H1 (cell line): ENCODE results near the gene RPTOR. TPM values are rescaled to one million over a fixed set of nuclear protein-coding genes. Genes with fewer than 3 reads are reported as not detected.

Experiments
- CTCF ChIA-PET: fragments of 300-600 bp; sonication (Branson Sonifier 250); formaldehyde crosslinking; loops from one replicate; lab custom pipeline; 2021; ENCODE audit not compliant: partially characterized antibody; lab: Charles Lee
- POLR2A ChIA-PET: fragments of 300-600 bp; sonication (Branson Sonifier 250); formaldehyde crosslinking; loops from one replicate; lab custom pipeline; 2021; ENCODE audit warnings: inconsistent platforms; ENCODE audit not compliant: partially characterized antibody; lab: Charles Lee
- DNase-seq, 2 experiments: peaks; one replicate each; pipeline versions ENCODE4 v3.0.0 to v3.0.0-alpha.2; 2010 to 2022; ENCODE audit warnings: low spot score in 2 of 2, low read depth in 1 of 2, mixed read lengths in 1 of 2
- FAIRE-seq: peaks from 2 replicates; lab custom pipeline; 2011; peaks lifted over from hg19 to GRCh38; lab: Jason Lieb, UNC
- H2AFZ ChIP-seq: 2 replicates; pipeline ENCODE4 v1.8.1; 2012; ENCODE audit warnings: low read length, inconsistent platforms
- H2AK5ac ChIP-seq: 2 replicates; pipeline ENCODE4 v1.6.1; 2013; ENCODE audit warnings: low read depth, low read length
- H2BK120ac ChIP-seq: replicated peaks from 2 replicates; pipeline ENCODE3; 2013; ENCODE audit warnings: low read depth, low read length, inconsistent platforms
- H2BK12ac ChIP-seq: 2 replicates; pipeline ENCODE4 v1.6.1; 2013; ENCODE audit warnings: low read depth, low read length
- H2BK15ac ChIP-seq: 2 replicates; pipeline ENCODE4 v1.6.1; 2013; ENCODE audit warnings: low read length
- H2BK20ac ChIP-seq: 2 replicates; pipeline ENCODE4 v1.6.1; 2013; ENCODE audit warnings: low read length
- H2BK5ac ChIP-seq: 2 replicates; pipeline ENCODE4 v1.6.1; 2013; ENCODE audit warnings: low read depth, low read length
- H3K14ac ChIP-seq: 2 replicates; pipeline ENCODE4 v1.6.1; 2013; ENCODE audit warnings: inconsistent platforms; ENCODE audit not compliant: insufficient read length
- H3K18ac ChIP-seq: 2 replicates; pipeline ENCODE4 v1.6.1; 2013; ENCODE audit warnings: low read length; ENCODE audit errors: extremely low read depth
- H3K23ac ChIP-seq: 2 replicates; pipeline ENCODE4 v1.6.1; 2013; ENCODE audit warnings: inconsistent platforms; ENCODE audit not compliant: insufficient read length
- H3K23me2 ChIP-seq: 2 replicates; pipeline ENCODE4 v1.6.1; 2013; ENCODE audit warnings: low read depth, low read length
- H3K27ac ChIP-seq: 2 replicates; pipeline ENCODE4 v1.6.1; 2011; ENCODE audit warnings: low read depth, low read length, inconsistent platforms
- H3K27me3 ChIP-seq, 4 experiments: replicated peaks in 1 of 4; 1 replicate in 1 of 4; 2 replicates in 3 of 4; pipeline versions ENCODE4 v1.6.1 to v1.8.1; 2011 to 2013; ENCODE audit warnings: low read length in 3 of 4, mild to moderate bottlenecking in 3 of 4, inconsistent platforms in 2 of 4, mixed read lengths in 2 of 4, moderate library complexity in 1 of 4; ENCODE audit not compliant: control insufficient read depth in 3 of 4, insufficient read depth in 3 of 4; ENCODE audit errors: extremely low read depth in 1 of 4
- H3K36me3 ChIP-seq, 4 experiments: 2 replicates each; pipeline versions ENCODE4 v1.6.1 to v1.8.1; 2011 to 2013; ENCODE audit warnings: mild to moderate bottlenecking in 4 of 4, low read length in 3 of 4, moderate library complexity in 2 of 4, control low read depth in 1 of 4, inconsistent platforms in 1 of 4; ENCODE audit not compliant: insufficient read depth in 4 of 4, control insufficient read depth in 2 of 4
- H3K4ac ChIP-seq: replicated peaks from 2 replicates; pipeline ENCODE3; 2013; ENCODE audit warnings: low read length, low read depth, mixed read lengths, inconsistent platforms; ENCODE audit not compliant: insufficient read length
- H3K4me1 ChIP-seq, 4 experiments: replicated peaks in 1 of 4; 1 replicate in 1 of 4; 2 replicates in 3 of 4; pipeline versions ENCODE4 v1.6.1 to v1.8.1; 2011 to 2013; ENCODE audit warnings: low read length in 3 of 4, inconsistent platforms in 2 of 4, mixed read lengths in 1 of 4; ENCODE audit not compliant: insufficient read depth in 4 of 4, control insufficient read depth in 3 of 4
- H3K4me2 ChIP-seq, 2 experiments: 2 replicates each; pipeline versions ENCODE4 v1.6.1 to v1.8.1; 2011 to 2013; ENCODE audit warnings: low read depth in 2 of 2, low read length in 2 of 2, control low read depth in 1 of 2, inconsistent platforms in 1 of 2, mild to moderate bottlenecking in 1 of 2; ENCODE audit not compliant: insufficient read depth in 1 of 2
- H3K4me3 ChIP-seq, 4 experiments: fragments of 200-600, 300-600 bp in 1 of 4; sonication (generic), shearing (Covaris generic), sonication (Bioruptor Twin) in 1 of 4; 2 replicates each; pipeline versions ENCODE4 v1.5.1 to v1.8.1; 2011 to 2016; ENCODE audit warnings: low read length in 4 of 4, low read depth in 3 of 4, control low read depth in 2 of 4, inconsistent platforms in 2 of 4, mild to moderate bottlenecking in 2 of 4, mixed read lengths in 1 of 4, moderate library complexity in 1 of 4; ENCODE audit not compliant: insufficient read depth in 2 of 4; ENCODE audit errors: extremely low read depth in 1 of 4
- H3K56ac ChIP-seq: replicated peaks from 2 replicates; pipeline ENCODE3; 2013; ENCODE audit warnings: low read depth, mild to moderate bottlenecking, mixed read lengths, low read length, inconsistent platforms; ENCODE audit not compliant: insufficient read length
- H3K79me1 ChIP-seq: 2 replicates; pipeline ENCODE4 v1.6.1; 2013; ENCODE audit warnings: low read depth, low read length, control low read depth
- H3K79me2 ChIP-seq, 2 experiments: 2 replicates each; pipeline versions ENCODE4 v1.6.1 to v1.8.1; 2012 to 2013; ENCODE audit warnings: low read length in 2 of 2, mild to moderate bottlenecking in 2 of 2, inconsistent platforms in 1 of 2; ENCODE audit not compliant: insufficient read depth in 2 of 2, control insufficient read depth in 1 of 2
- H3K9ac ChIP-seq, 4 experiments: replicated peaks in 1 of 4; 1 replicate in 1 of 4; 2 replicates in 3 of 4; pipeline versions ENCODE4 v1.6.1 to v1.8.1; 2011 to 2013; ENCODE audit warnings: low read depth in 3 of 4, low read length in 3 of 4, control low read depth in 2 of 4, mild to moderate bottlenecking in 2 of 4, moderate library complexity in 2 of 4, inconsistent platforms in 1 of 4; ENCODE audit errors: extremely low read depth in 1 of 4
- H3K9me3 ChIP-seq, 2 experiments: 2 replicates each; pipeline versions ENCODE4 v1.6.1 to v1.8.1; 2012 to 2013; ENCODE audit warnings: mild to moderate bottlenecking in 2 of 2, moderate library complexity in 2 of 2, control low read depth in 1 of 2, inconsistent platforms in 1 of 2, low read depth in 1 of 2, low read length in 1 of 2, mixed read lengths in 1 of 2; ENCODE audit not compliant: insufficient read depth in 2 of 2
- H4K20me1 ChIP-seq, 2 experiments: replicated peaks in 1 of 2; 2 replicates each; pipeline versions ENCODE3 to v1.8.1; 2011 to 2013; ENCODE audit warnings: inconsistent platforms in 2 of 2, low read length in 2 of 2, mild to moderate bottlenecking in 1 of 2; ENCODE audit not compliant: insufficient read depth in 2 of 2, control insufficient read depth in 1 of 2
- H4K5ac ChIP-seq: 2 replicates; pipeline ENCODE4 v1.6.1; 2013; ENCODE audit warnings: low read length, low read depth, mixed read lengths, inconsistent platforms; ENCODE audit not compliant: insufficient read length
- H4K8ac ChIP-seq: 2 replicates; pipeline ENCODE4 v1.8.0; 2013; ENCODE audit warnings: mild to moderate bottlenecking, moderate library complexity, low read length, inconsistent platforms; ENCODE audit not compliant: insufficient read depth; ENCODE audit errors: extremely low read depth
- H4K91ac ChIP-seq: replicated peaks from 2 replicates; pipeline ENCODE3; 2013; ENCODE audit warnings: low read length, mixed read lengths, inconsistent platforms; ENCODE audit not compliant: insufficient read length
- ASH2L ChIP-seq: fragments of 200-600, 300-600 bp; sonication (generic); IDR thresholded peaks from one replicate; pipeline ENCODE4 v1.7.1; 2017; ENCODE audit warnings: low read length
- ATF3 ChIP-seq: IDR thresholded peaks from 2 replicates; pipeline ENCODE4 v1.6.1; 2011; ENCODE audit warnings: low read depth, mild to moderate bottlenecking, low read length; ENCODE audit not compliant: insufficient read depth
- CHD1 ChIP-seq: IDR thresholded peaks from 2 replicates; pipeline ENCODE4 v1.6.1; 2012; ENCODE audit warnings: low read depth, low read length, improper control_type of control experiment
- CTCF ChIP-seq, 3 experiments: IDR thresholded peaks; 1 replicate in 2 of 3; 2 replicates in 1 of 3; pipeline versions ENCODE4 v1.5.1 to v1.6.1; 2011; ENCODE audit warnings: low read length in 3 of 3, mild to moderate bottlenecking in 3 of 3, inconsistent platforms in 2 of 3, low read depth in 1 of 3, moderate library complexity in 1 of 3; ENCODE audit not compliant: insufficient read depth in 1 of 3; ENCODE audit errors: control extremely low read depth in 1 of 3
- EP300 ChIP-seq, 2 experiments: IDR thresholded peaks; 1 replicate in 1 of 2; 2 replicates in 1 of 2; pipeline ENCODE4 v1.6.1; 2011 to 2012; ENCODE audit warnings: low read depth in 2 of 2, low read length in 2 of 2, mild to moderate bottlenecking in 2 of 2, borderline replicate concordance in 1 of 2, inconsistent platforms in 1 of 2, moderate library complexity in 1 of 2
- GABPA ChIP-seq: IDR thresholded peaks from 2 replicates; pipeline ENCODE4 v1.6.1; 2011; ENCODE audit warnings: mild to moderate bottlenecking, low read length, moderate library complexity, borderline replicate concordance; ENCODE audit not compliant: insufficient read depth
- GTF2F1 ChIP-seq: IDR thresholded peaks from 2 replicates; pipeline ENCODE4 v1.6.1; 2012; ENCODE audit warnings: low read depth, low read length, improper control_type of control experiment, borderline replicate concordance
- RNF2 ChIP-seq: fragments of 200-900, 300-1000 bp; sonication (generic); IDR thresholded peaks from 2 replicates; pipeline ENCODE4 v1.7.1; 2016; ENCODE audit warnings: borderline replicate concordance, low read depth, mild to moderate bottlenecking, antibody characterized with exemption, low read length; ENCODE audit not compliant: poor library complexity, severe bottlenecking; ENCODE audit errors: missing control alignments
- SIX5 ChIP-seq: IDR thresholded peaks from 2 replicates; pipeline ENCODE4 v1.6.1; 2011; ENCODE audit warnings: mild to moderate bottlenecking, low read depth, low read length
- TAF7 ChIP-seq: optimal IDR thresholded peaks from 2 replicates; pipeline ENCODE3; 2011; ENCODE audit warnings: low read depth, mild to moderate bottlenecking, inconsistent platforms, low read length, moderate library complexity, borderline replicate concordance
- WGBS, 2 experiments: shearing (Covaris generic) in 1 of 2; methylation state at CpG; one replicate each; pipeline versions ENCODE4 v1.1.6 to v1.1.7; 2013 to 2015; ENCODE audit warnings: low lambda C conversion rate in 2 of 2, mixed read lengths in 2 of 2, inconsistent platforms in 1 of 2, low coverage in 1 of 2, missing lambda C conversion rate in 1 of 2; ENCODE audit not compliant: insufficient replicate concordance in 2 of 2, insufficient coverage in 1 of 2, insufficient read length in 1 of 2; ENCODE audit errors: extremely low coverage in 1 of 2, missing lambda C conversion rate in 1 of 2; 5-methylcytosine and 5-hydroxymethylcytosine counted together
- polyA plus RNA-seq, 7 experiments: library from polyadenylated mRNA; depleted of rRNA in 3 of 7; stranded (reverse) in 5 of 7; unstranded in 2 of 7; fragments of >200 nt in 5 of 7; fragments of 200-250 nt in 2 of 7; gene quantifications; 1 replicate in 5 of 7; 2 replicates in 1 of 7; 4 replicates in 1 of 7; pipeline versions ENCODE4 v1.2.1 to v1.2.3, GENCODE V29; 2011 to 2013; ENCODE audit warnings: missing spikeins in 2 of 7, mixed read lengths in 2 of 7
- total RNA-seq: library from RNA; stranded (reverse); fragmentation: NEBNext Ultra II Directional; extraction: Animal tissue kit (Norgen Biotek cat#: 25700); gene quantifications from 2 replicates; pipeline ENCODE4 v1.2.1, GENCODE V29; 2021

Gene RPTOR
- total and polyA plus RNA-seq, 2 of the 8 experiments (the other 6 are each of a cell fraction or from before 2014, with no cell fraction given): 6.9 to 28.7 TPM

DNA sequence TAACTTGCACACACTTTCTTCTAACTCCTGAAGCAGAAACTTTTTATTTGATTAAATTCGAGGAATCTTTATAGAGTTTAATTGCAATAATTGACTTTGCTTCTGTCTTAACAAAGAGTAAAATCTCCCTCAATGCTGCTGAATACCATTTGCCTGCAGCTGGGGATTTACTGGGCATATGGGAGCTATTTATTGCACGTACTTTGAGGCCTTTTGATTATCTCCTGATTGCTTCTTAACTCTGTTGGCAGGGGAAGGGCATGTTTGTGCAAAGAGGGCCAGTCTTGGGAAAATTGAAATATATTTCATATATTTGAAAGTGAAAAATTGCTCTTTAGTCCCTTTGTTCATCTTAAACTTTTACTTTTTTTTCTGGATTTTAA is 290.2 kb downstream of the RPTOR start:
- WGBS, 2 experiments: 84% methylated on average over 2 of the region's 2 CpGs; no CpG with 5 or more reads in 1 of the 2 experiments
- H2BK15ac ChIP-seq: 0 out of 2 replicates have a peak overlapping the region, but pooled peaks have one; percentile 83
- no peak for TF ChIP-seq RNF2
- TF ChIP-seq ATF3: no peak
- TF ChIP-seq ASH2L: no peak
- no peak for TF ChIP-seq GABPA
- no peak for TF ChIP-seq GTF2F1
- no peak for TF ChIP-seq CTCF (IDR thresholded peaks at IDR 0.05; ENCODE audit: control extremely low read depth in 1 of 3, insufficient read depth in 1 of 3, low read depth in 1 of 3, low read length in 3 of 3)
- TF ChIP-seq SIX5: no peak
- TF ChIP-seq EP300 (IDR thresholded peaks at IDR 0.05; ENCODE audit: borderline replicate concordance in 1 of 2, low read depth in 2 of 2, low read length in 2 of 2): no peak
- no peak for TF ChIP-seq TAF7
- no peak for TF ChIP-seq CHD1

More for the DNA sequence above, 290.2 kb downstream of the RPTOR start:
- no peak overlapping the region for H3K14ac ChIP-seq
- H2BK12ac ChIP-seq: no peak overlapping the region
- FAIRE-seq: no peak
- no peak overlapping the region for H2AFZ ChIP-seq
- ChIA-PET CTCF (interaction anchor here (0.8 to 1.6 kb wide), 2 partner anchors 38 to 65 kb away, joined by 3 to 4 read pairs; no protein-coding TSS in a partner anchor), POLR2A (interaction anchor here (1.5 kb wide), 1 partner anchor 19 kb away, joined by 6 read pairs; no protein-coding TSS in a partner anchor)
- H3K4me1 ChIP-seq: peaks cover 4 to 21% (median 9%) of the 10 kb centered on the region in 4 experiments; a peak in 6 of 7 replicates
- H2BK120ac ChIP-seq: no peak overlapping the region
- H3K36me3 ChIP-seq: no peaks in the 10 kb centered on the region
- H3K56ac ChIP-seq: no peak overlapping the region
- no peak overlapping the region for H2AK5ac ChIP-seq
- no peak overlapping the region for H3K27ac ChIP-seq
- no peaks in the 10 kb centered on the region for H4K20me1 ChIP-seq
- DNase-seq: no peak
- H3K79me2 ChIP-seq: no peaks in the 10 kb centered on the region
- no peaks in the 10 kb centered on the region for H3K23me2 ChIP-seq
- H3K9me3 ChIP-seq: no peaks in the 10 kb centered on the region
- H4K8ac ChIP-seq: no peak overlapping the region
- no peak overlapping the region for H3K4me3 ChIP-seq
- H3K79me1 ChIP-seq: no peaks in the 10 kb centered on the region
- H3K4ac ChIP-seq: no peak overlapping the region
- H2BK5ac ChIP-seq: no peak overlapping the region
- no peak overlapping the region for H3K4me2 ChIP-seq
- no peak overlapping the region for H2BK20ac ChIP-seq
- H3K9ac ChIP-seq: no peak overlapping the region
- H3K23ac ChIP-seq: no peak overlapping the region
- no peak overlapping the region for H3K18ac ChIP-seq
- H3K27me3 ChIP-seq: no peaks in the 10 kb centered on the region
- no peak overlapping the region for H4K5ac ChIP-seq
- H4K91ac ChIP-seq: no peak overlapping the region
